MCF 10A (cell line): Measurements from ENCODE around the gene AGBL4. TPM values are rescaled to one million over a fixed set of nuclear protein-coding genes. Genes with fewer than 3 reads are reported as not detected.

Experiments used
- BruUV-seq: library from RNA; stranded (reverse); fragments of 400-500 nt; replicated peaks from 2 replicates; lab custom pipeline; 2021; lab: Mats Ljungman, UMichigan
- CTCF ChIA-PET: fragments of 300-600 bp; sonication (Branson Sonifier 250); formaldehyde crosslinking; extraction: SDS; loops from one replicate; lab custom pipeline; 2021; ENCODE audit warnings: antibody characterized with exemption, inconsistent platforms; lab: Yijun Ruan, JAX
- POLR2A ChIA-PET: fragments of 300-600, 350-650 bp; sonication (Branson Sonifier 250); formaldehyde crosslinking; extraction: SDS; loops from one replicate; lab custom pipeline; 2020; ENCODE audit warnings: antibody characterized with exemption, inconsistent platforms; lab: Yijun Ruan, JAX
- DNase-seq: peaks from one replicate; pipeline ENCODE4 v3.0.0-alpha.2; 2018; ENCODE audit not compliant: unreplicated experiment
- H3K27ac Mint-ChIP-seq: one replicate; pipeline ENCODE4 v1.8.0; 2022; ENCODE audit warnings: mild to moderate bottlenecking, low read depth, mixed read lengths; ENCODE audit not compliant: unreplicated experiment
- H3K27me3 Mint-ChIP-seq: one replicate; pipeline ENCODE4 v1.8.0; 2022; ENCODE audit warnings: mixed read lengths; ENCODE audit not compliant: insufficient read depth, unreplicated experiment
- H3K36me3 Mint-ChIP-seq: one replicate; pipeline ENCODE4 v1.8.0; 2022; ENCODE audit warnings: mild to moderate bottlenecking, moderate library complexity, mixed read lengths; ENCODE audit not compliant: insufficient read depth, unreplicated experiment
- H3K4me1 Mint-ChIP-seq: one replicate; pipeline ENCODE4 v1.8.0; 2022; ENCODE audit warnings: mixed read lengths; ENCODE audit not compliant: insufficient read depth, unreplicated experiment
- H3K4me3 Mint-ChIP-seq: one replicate; pipeline ENCODE4 v1.8.0; 2022; ENCODE audit warnings: mild to moderate bottlenecking, moderate library complexity, mixed read lengths; ENCODE audit not compliant: unreplicated experiment
- H3K9me3 Mint-ChIP-seq: one replicate; pipeline ENCODE4 v1.8.0; 2022; ENCODE audit warnings: mixed read lengths; ENCODE audit not compliant: unreplicated experiment
- CTCF ChIP-seq: fragments of 200-600 bp; IDR thresholded peaks from one replicate; pipeline ENCODE4 v1.8.0; 2022; ENCODE audit warnings: antibody characterized with exemption, mild to moderate bottlenecking; ENCODE audit not compliant: unreplicated experiment
- intact Hi-C: fragments of 100-400 bp; cut with micrococcal nuclease; formaldehyde crosslinking; loops from 2 replicates; pipeline ENCODE4 v1.14.1; 2022
- total RNA-seq: library from RNA; stranded (reverse); gene quantifications from 2 replicates; pipeline ENCODE4 v1.2.3, GENCODE V29; 2022

The AGBL4 gene
- total RNA-seq, 1 experiment from 2014 or later: not detected

GRCh38 chr1:49197081-49197480 is 826.7 kb downstream of the AGBL4 start:
- intact Hi-C loops: no loop called here
- CTCF ChIA-PET: no interaction called here
- Mint-ChIP-seq H3K27me3 (no peaks in the 10 kb centered on the region), H3K36me3 (no peaks in the 10 kb centered on the region), H3K4me3 (no peak overlapping the region), H3K9me3 (no peaks in the 10 kb centered on the region), H3K27ac (no peak overlapping the region), H3K4me1 (no peaks in the 10 kb centered on the region)
- DNase-seq: no peak
- no peak for TF ChIP-seq CTCF
- no TSS peak for BruUV-seq
- POLR2A ChIA-PET: no interaction called here

- Mint-ChIP-seq H3K36me3 (no peaks in the 10 kb centered on the region), H3K27me3 (no peaks in the 10 kb centered on the region), H3K27ac (no peak overlapping the region), H3K4me3 (no peak overlapping the region), H3K4me1 (no peaks in the 10 kb centered on the region), H3K9me3 (peaks cover 7% of the 10 kb centered on the region)
- POLR2A ChIA-PET: no interaction called here
- intact Hi-C loops: no loop called here
- no TSS peak for BruUV-seq
- no peak for TF ChIP-seq CTCF
- CTCF ChIA-PET: no interaction called here
- DNase-seq: no peak
These were observed 833.6 kb downstream of the AGBL4 start for GRCh38 chr1:49190138-49190537.

- intact Hi-C loops: no loop called here
- ChIA-PET CTCF (no interaction called here), POLR2A (no interaction called here)
- no TSS peak for BruUV-seq
- Mint-ChIP-seq H3K27ac (no peak overlapping the region), H3K4me1 (no peaks in the 10 kb centered on the region), H3K36me3 (no peaks in the 10 kb centered on the region), H3K9me3 (peaks cover 7% of the 10 kb centered on the region), H3K27me3 (no peaks in the 10 kb centered on the region), H3K4me3 (no peak overlapping the region)
- DNase-seq: no peak
- no peak for TF ChIP-seq CTCF
These were observed 836.7 kb downstream of the AGBL4 start for GRCh38 chr1:49187056-49187455.

- TF ChIP-seq CTCF: no peak
These were observed 838.2 kb downstream of the AGBL4 start for GRCh38 chr1:49185450-49185980.

More at GRCh38 chr1:49185450-49185980, 838.2 kb downstream of the AGBL4 start:
- no peaks in the 10 kb centered on the region for H3K36me3 Mint-ChIP-seq
- H3K4me3 Mint-ChIP-seq: no peak overlapping the region
- no TSS peak for BruUV-seq
- H3K4me1 Mint-ChIP-seq: no peaks in the 10 kb centered on the region
- ChIA-PET CTCF (interaction anchor here (0.6 kb wide), 1 partner anchor 1148 kb away, joined by 5 read pairs; no protein-coding TSS in a partner anchor), POLR2A (no interaction called here)
- peaks cover 7% of the 10 kb centered on the region for H3K9me3 Mint-ChIP-seq
- H3K27me3 Mint-ChIP-seq: no peaks in the 10 kb centered on the region
- no peak overlapping the region for H3K27ac Mint-ChIP-seq
- intact Hi-C loops: no loop called here
- no peak for DNase-seq
